Stimulated activated naive CD8-positive, alpha-beta T cell treated with anti-CD3 and anti-CD28 coated beads, Interleukin-15, Interleukin-2, amounts not matched to agents 100 U/mL and 50 U/mL, for 24 hours (primary cell): ENCODE data around the gene MTSS2.

Source experiments
- ATAC-seq: fragments of 150-1000 bp; cut with Tn5 transposase; one replicate; pipeline ENCODE4 v1.10.0; 2021
- DNase-seq: peaks from one replicate; pipeline ENCODE4 v3.0.0; 2021

Gene MTSS2

DNA sequence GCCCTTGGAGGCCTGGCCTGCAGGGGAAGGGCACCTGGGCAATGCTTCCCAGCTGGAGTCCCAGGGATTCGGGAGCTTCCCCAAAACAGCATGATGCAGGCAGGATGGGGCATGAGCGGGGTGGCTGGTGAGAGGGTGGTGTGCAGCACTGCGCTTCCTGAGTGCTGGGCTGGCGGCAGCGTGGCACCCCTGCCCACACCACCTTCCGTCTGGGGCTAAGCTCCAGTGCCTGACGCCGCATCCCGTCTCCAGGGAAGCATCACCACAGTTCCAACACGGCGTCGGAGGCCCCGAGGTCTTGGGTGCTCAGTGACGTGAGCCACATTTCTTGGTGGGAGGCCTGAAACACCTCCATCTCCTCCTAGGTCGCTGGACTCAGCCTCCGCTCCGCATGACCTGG, 13.8 kb upstream of the MTSS2 start:
- ATAC-seq (no peak), DNase-seq (no peak)

GRCh38 chr16:70698901-70699300, 13.0 kb upstream of the MTSS2 start:
- no peak for DNase-seq

GRCh38 chr16:70697594-70698170, 11.8 kb upstream of the MTSS2 start:
- no peak for ATAC-seq

More at GRCh38 chr16:70698901-70699300, 13.0 kb upstream of the MTSS2 start:
- no peak for ATAC-seq

DNA sequence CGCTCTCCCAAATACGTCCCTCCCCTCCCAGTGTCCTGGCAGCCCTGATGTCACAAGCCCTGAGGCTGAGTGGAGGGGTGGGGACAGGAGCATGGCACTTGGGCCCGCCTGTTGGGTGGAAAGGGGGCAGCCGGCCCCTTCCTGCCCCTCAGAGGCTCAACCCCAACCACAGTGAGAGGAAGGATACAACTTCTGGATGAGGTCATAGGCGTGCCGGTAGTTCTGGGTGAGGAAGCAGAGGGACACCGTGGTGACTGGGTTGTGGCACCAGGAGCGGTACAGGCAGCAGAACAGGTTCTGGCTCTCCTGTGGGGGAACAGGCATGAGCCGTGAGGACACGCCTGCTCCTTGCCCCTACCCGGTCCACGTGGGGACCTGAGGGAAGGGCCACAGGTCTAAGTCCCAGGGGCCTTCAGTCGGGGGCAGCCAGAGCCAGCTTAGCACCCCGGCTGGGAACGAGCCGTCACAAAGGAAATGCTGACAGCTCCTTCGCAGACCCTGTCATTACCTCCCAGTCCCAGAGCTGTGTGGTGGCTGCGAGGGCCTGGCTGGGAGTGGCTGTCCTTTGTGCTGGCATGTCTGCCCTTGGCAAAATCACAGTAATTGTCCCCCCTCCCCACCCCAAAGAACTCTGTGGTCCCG, 11.2 kb upstream of the MTSS2 start:
- ATAC-seq = peak; percentile 79
- peak; percentile 48 for DNase-seq

More at GRCh38 chr16:70697594-70698170, 11.8 kb upstream of the MTSS2 start:
- DNase-seq = no peak

DNA sequence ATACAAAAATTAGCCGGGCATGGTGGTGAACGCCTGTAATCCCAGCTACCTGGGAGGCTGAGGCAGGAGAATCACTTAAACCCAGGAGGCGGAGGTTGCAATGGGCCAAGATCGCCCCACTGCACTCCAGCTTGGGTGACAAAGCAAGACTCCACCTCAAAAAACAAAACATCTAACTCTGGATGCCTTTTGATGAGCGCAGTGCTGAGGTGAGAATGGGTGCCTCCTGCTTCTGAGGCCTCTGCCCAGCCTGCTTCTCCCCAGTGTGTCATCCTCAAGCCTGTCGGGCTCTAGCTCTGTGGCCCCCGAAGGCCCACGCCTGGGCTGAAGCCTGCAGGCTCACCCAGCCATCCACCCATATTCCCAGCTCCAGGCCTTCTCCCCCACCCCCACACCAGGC, 10.5 kb upstream of the MTSS2 start:
- no peak for ATAC-seq

DNA sequence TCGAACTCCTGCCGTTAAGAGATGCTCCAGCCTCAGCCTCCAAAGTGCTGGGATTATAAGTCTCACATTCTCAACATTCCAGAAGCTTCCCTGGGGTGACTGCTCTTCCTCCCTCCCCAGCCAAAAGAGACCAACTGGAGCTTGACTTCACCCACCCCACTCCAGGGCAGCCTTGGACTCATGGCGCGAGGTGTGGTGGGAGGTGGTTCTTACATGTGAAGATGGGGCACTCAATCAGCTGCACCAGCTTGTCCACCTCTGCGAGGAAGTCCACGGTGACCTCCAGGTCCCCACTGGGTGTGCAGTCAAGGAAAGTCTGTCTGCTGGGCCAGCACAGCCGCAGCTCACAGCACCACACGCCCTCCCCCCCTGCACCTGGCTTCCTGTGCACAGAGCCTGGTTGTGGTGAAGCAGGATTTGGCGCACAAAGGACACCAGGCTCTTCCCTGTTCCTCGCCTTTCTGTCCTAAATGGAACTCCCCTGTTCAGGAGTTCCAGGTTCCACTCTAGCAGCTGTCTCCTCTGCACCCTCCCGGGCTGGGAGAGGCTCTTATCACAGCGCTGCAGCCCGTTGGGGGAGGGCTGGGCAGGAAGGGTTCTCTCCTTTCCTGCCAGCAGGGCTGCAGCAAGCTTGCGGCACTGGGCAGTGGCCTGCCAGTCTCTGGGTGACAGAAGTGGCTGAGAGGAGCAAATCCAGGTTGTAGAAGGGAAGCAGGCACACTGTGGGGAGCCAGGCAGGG, 9.6 kb upstream of the MTSS2 start:
- no peak for ATAC-seq
- DNase-seq = peak; percentile 23

More for the DNA sequence above, 10.5 kb upstream of the MTSS2 start:
- DNase-seq = no peak

- ATAC-seq (no peak), DNase-seq (no peak)
Measured at GRCh38 chr16:70694868-70695218, 9.0 kb upstream of the MTSS2 start.

- no peak for DNase-seq
- no peak for ATAC-seq
Measured at GRCh38 chr16:70694088-70694867, 8.4 kb upstream of the MTSS2 start.

DNA sequence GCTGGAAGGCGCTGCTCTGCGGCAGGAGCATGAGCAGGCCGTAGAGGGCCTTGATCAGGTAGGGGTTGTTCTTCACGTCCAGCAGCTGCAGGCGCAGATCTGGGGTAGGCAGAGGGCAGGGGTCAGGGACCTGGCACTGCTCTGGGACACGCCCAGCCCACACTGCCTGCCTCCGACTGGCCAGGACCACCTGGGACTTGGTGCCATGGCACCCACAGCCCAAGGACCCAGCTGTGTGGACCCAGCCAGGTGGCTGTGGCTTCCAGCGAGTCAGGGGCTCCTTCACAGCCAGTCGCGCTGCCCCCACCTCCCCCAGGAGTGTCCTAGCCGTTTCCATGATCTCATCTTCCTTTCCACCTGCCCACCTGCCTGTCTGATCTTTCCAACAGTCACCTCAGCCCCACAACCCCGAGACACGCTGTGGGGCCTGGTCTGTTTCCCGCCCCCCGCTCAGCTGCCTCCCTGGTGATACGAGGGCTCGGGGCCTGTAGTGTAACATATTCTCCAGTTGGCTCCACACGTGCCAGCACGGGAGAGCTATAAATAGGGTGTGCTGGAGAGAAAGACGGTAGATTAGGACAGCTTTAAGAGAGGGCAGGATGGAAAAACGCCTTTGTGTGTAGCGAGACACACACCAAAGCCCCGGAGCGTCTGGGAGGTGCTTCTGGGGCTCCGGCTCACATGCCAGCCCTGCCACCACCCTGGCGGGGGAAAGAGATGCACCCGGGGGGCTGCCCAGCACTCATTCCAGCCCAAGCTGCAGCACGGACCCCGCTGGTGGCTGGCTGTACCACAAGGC, 7.2 kb upstream of the MTSS2 start:
- DNase-seq (no peak), ATAC-seq (no peak)

DNA sequence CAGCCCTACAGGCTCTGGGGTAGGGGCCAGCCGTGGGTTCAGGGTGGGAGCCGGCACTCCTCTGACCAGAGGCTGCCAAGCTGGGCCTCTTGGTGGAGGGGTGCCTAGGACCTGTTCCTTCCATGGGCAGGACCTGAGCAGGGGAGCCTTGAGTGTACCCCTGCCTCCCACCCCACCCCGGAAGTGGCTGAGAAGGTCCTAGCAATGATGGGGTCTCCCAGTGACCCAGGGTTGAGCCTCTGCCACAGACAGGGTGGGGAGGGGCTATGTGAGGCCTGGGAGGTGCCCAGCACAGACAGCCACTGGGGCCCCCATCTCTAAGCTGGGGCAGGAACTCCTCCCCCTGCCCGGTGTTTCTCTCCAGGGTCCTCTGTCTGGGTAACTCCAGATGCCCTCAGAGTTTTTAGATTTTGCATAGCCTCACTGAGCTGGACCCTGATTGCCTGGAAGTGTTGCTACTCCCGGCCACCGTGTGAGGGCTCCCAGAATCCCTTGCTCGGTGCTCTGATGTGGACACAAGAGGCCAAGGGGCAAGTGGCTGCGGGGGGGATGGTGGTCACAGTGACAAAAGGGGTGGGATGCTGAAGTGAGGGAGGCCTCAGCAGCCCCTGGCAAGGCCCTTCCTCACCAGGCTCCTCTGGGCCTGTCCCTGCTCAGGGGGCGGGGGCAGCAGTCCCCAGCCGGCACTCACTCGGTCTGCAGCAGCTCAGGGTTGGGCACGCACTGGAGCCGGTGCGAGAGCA, 6.4 kb upstream of the MTSS2 start:
- no peak for ATAC-seq
- no peak for DNase-seq

GRCh38 chr16:70691223-70692129, 5.6 kb upstream of the MTSS2 start:
- ATAC-seq = no peak

GRCh38 chr16:70689970-70690891, 4.4 kb upstream of the MTSS2 start:
- no peak for ATAC-seq

More at GRCh38 chr16:70691223-70692129, 5.6 kb upstream of the MTSS2 start:
- DNase-seq = no peak

GRCh38 chr16:70689035-70689969, 3.4 kb upstream of the MTSS2 start:
- no peak for ATAC-seq
- DNase-seq = no peak

More at GRCh38 chr16:70689970-70690891, 4.4 kb upstream of the MTSS2 start:
- no peak for DNase-seq

DNA sequence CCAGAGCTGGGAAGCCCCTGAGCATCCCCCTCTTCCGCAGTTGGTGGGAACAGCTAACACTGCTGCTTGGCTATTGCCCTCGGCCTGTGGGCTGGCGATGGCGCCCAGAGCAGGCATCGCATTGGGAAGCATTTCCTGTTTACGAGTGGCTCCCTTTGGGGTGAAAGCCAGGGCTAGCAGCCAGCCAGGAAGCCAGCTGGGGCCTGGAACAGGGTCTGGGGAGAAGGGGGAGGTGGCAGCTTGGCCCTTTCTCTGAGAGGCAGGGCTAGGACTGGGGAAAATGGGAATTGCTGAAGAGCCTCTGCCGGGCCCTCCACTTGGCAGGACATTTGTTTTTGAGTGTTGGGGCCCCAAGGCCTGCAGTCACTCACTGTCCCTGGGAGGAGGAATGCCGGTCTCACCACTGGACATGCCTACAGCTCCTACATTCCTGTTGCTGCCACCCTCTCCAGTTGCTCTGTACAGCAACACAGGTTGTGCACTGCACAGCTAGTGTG, 2.4 kb upstream of the MTSS2 start:
- DNase-seq = no peak
- no peak for ATAC-seq

DNA sequence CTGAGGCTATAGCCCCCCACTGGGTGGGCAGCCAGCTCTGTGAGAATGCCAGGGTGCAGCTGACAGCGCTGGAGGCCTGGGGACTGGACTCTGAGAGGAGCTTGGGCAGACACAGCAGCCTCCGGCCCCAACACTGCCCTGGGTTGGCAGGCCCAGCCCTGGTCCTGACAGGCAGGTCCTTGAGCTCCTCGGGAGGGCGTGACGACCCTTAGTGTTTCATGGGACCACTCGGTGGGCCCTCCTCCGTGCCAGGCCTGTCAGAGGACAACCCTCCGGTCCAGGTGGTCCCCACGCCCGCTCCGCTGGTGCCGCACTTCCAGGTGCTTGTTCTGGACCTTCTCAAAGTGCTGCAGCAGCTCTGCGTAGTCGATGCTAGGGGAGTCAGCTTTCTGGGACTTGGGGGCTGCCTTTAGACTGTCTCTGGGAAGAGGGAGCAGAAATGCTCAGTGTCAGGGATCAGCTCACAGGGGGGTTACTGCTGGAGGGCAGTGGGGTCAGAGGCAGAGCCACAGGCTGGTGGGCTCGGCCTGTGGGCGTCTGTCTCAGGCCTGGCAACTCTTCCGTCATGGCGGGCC, 1.9 kb upstream of the MTSS2 start:
- ATAC-seq = no peak

DNA sequence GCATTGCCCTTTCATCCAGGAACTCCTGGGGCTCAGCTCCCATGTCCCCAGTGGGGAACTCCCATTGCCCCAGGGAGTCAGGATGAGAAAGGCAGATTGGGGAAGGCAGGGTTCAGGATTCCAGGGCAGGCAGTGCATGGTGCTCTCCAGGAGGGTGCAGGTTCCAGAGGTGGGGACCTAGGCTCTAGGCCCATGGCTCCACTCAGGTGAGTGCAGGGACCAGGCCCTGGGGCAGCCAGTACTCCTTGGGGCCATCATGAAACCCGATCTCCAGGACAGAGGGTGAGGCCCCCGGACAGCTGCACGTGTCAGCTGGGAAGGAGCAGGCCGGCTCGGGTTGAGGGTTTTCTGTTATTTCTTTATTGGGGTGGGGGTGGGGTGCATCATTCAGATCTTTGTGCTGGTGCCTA, 1.3 kb upstream of the MTSS2 start:
- DNase-seq = no peak
- no peak for ATAC-seq

More for the DNA sequence above, 1.9 kb upstream of the MTSS2 start:
- DNase-seq = no peak
